Stimulated activated CD4-positive, alpha-beta T cell treated with anti-CD3 and anti-CD28 coated beads, Interleukin-12 subunit alpha, Interleukin-12 subunit beta, amount 100 ng/mL, for 4 hours (primary cell): ENCODE measurements around the gene CRBN.

ENCODE experiments used
- DNase-seq: peaks from one replicate; pipeline ENCODE4 v3.0.0-alpha.2; 2020

The CRBN gene

GRCh38 chr3:3109407-3110298, 69.8 kb downstream of the CRBN start:
- DNase-seq, result no peak

GRCh38 chr3:3107858-3108257, 71.6 kb downstream of the CRBN start:
- no peak for DNase-seq

DNA sequence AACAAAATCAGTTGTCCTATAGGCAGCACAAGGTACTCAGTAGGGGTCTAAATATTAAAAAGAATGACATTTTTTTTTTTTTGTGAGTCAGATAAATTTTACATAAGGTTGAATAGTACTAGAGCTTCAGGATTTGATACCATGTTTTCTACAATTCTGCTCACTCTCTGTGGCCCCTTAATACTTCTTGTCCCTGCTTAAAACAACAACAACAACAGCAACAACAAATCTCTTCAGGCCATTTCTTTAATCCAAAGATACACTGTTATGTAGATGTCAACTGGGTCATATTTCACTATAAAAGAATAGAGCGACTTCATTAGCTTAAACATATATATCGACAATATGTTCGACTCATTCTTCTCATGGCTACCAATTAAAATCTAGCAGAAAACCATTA, 72.3 kb downstream of the CRBN start:
- DNase-seq, result no peak

DNA sequence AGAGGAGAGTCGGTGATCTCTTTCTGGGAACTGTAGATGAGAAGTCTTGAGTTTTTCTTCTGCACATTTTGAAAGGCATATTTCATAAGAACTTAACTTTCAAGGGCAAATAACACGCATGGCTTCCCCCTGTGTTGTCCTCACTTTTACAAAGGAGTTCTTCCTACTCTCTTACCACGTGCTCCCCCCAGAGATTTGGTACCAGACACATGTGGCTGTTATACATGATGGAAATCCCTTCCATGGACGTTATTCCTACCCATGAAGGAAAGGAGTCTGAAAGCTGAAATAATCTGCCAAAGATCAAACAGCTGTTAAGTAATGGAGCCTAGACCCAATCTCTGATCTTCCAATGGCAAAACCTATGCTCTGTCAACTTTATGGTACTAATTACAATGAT, 73.7 kb downstream of the CRBN start:
- no peak for DNase-seq

DNA sequence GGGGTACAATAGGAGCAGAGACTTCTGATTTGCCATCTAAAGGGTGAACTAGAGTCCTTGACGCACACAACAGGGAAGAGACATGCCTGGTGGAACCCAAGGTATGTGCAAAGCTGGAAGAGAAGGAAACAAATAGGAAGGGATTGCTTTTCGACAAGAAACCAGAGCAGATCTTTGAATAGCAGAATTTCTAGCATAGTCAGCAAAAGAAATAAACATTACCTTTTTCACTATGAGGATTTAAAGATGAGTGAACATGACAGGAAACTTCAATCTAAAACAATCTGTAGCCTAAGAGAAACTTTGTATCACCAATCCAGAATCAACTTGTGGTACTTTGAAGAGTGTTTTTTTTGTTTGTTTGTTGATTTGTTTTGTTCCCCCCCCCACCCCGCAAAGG, 74.2 kb downstream of the CRBN start:
- DNase-seq, result no peak

- no peak for DNase-seq
Observed at GRCh38 chr3:3102751-3103150, 76.7 kb downstream of the CRBN start.

GRCh38 chr3:3101660-3102458, 77.6 kb downstream of the CRBN start:
- DNase-seq, result no peak
